ENCODE data around the gene ARL11.

GRCh38 chr13:49596221-49596620, 32.1 kb upstream of the ARL11 start:
- TF ChIP-seq CTCF (IDR thresholded peaks at IDR 0.05) (no peak), POLR2A (IDR thresholded peaks at IDR 0.05) (no peak)
